Right lobe of liver (tissue), 4 donors: ENCODE data around the gene LGR5.

Source experiments
- POLR2A ChIP-seq: fragments of 450-650 bp; IDR thresholded peaks from one replicate; pipeline ENCODE4 v1.6.1; 2017; ENCODE audit warnings: antibody characterized with exemption, mild to moderate bottlenecking
- TF ChIP-seq, protein P1 (sequence below), 4 donors: fragments of 200-600 bp in 3 of 4; fragments of 450-650 bp in 1 of 4; IDR thresholded peaks; one replicate each; pipeline versions ENCODE4 v1.5.1 to v1.8.0; 2016 to 2022; ENCODE audit warnings: antibody characterized with exemption in 4 of 4, mild to moderate bottlenecking in 2 of 4
- donor health status: DM: no; HTN: no; CAD: no.
- donor health status: DM: no; HTN: no; CAD: no.
- donor health status: DM: no; HTN: yes; CAD: no.

DNA sequence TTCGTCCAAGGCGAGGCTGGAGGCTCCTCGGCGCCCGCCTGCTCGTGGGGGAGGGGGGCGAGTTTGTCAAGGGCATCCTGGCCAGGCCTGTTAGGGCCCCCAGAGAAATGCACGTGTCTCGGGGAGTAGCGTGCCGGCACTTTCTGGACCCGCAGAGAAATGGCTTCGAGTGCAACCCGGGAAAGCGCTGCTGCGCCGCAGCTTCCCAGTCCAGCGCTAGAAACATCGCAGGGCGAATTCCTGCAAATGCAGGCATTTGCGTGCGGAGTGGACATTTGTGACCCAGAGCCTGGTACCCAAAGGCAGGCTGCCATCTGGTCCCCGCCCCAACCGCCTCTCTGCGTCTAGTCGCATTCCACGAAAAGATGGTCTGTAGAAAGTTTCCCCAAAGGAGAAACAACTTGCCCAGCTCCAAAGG, 756 bp downstream of the LGR5 start:
- TF ChIP-seq, protein P1, sequence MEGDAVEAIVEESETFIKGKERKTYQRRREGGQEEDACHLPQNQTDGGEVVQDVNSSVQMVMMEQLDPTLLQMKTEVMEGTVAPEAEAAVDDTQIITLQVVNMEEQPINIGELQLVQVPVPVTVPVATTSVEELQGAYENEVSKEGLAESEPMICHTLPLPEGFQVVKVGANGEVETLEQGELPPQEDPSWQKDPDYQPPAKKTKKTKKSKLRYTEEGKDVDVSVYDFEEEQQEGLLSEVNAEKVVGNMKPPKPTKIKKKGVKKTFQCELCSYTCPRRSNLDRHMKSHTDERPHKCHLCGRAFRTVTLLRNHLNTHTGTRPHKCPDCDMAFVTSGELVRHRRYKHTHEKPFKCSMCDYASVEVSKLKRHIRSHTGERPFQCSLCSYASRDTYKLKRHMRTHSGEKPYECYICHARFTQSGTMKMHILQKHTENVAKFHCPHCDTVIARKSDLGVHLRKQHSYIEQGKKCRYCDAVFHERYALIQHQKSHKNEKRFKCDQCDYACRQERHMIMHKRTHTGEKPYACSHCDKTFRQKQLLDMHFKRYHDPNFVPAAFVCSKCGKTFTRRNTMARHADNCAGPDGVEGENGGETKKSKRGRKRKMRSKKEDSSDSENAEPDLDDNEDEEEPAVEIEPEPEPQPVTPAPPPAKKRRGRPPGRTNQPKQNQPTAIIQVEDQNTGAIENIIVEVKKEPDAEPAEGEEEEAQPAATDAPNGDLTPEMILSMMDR (IDR thresholded peaks at IDR 0.05), result no peak
- TF ChIP-seq POLR2A, result no peak
